Stimulated activated CD4-positive, alpha-beta T cell treated with anti-CD3 and anti-CD28 coated beads, Interleukin-2, amount 100 ng/mL, for 4 hours (primary cell): ENCODE results near the gene CAPN2.

Source experiments
- DNase-seq: peaks from one replicate; pipeline ENCODE4 v3.0.0-alpha.2; 2020; ENCODE audit warnings: low read depth

The CAPN2 gene

GRCh38 chr1:223712194-223712849 lies at the start of gene CAPN2:
Gene CAPN2, plus strand, starts transcription at chr1:223712539. Its CDS starts 102 bp downstream, at chr1:223712641.
- DNase-seq, result no peak

- DNase-seq, result no peak
Observed at GRCh38 chr1:223662943-223663342, 49.4 kb upstream of the CAPN2 start.

DNA sequence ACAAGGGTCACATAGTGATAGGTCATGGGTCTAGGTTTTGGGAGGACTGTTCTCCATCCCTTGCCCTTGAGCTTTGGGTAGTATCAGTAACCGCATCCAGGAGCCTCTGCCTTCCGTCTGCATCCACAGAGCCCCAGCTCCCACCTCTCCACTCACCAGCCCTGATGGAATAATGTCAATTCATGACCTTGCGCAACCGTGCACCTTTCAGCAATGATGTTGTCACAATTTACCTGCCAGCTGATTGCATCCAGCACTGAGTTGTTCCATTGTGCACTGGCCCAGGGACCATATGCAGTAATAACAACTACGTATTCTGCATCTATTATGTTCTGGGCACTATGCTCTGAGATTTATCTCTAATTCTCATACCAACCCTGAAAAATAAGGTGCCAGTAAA lies 48.2 kb upstream of the CAPN2 start:
- DNase-seq, result no peak

- no peak for DNase-seq
Observed at GRCh38 chr1:223665592-223666312, 46.6 kb upstream of the CAPN2 start, which contains the start of gene CAPN8. Gene CAPN8, minus strand, starts transcription at chr1:223665701. Its CDS starts 55 bp downstream, at chr1:223665646.

- no peak for DNase-seq
Observed at GRCh38 chr1:223667484-223668182, 44.7 kb upstream of the CAPN2 start.

GRCh38 chr1:223669003-223669795 lies 43.1 kb upstream of the CAPN2 start:
- no peak for DNase-seq

GRCh38 chr1:223670458-223671159 lies 41.7 kb upstream of the CAPN2 start:
- DNase-seq, result no peak

GRCh38 chr1:223674119-223674890 lies 38.0 kb upstream of the CAPN2 start:
- no peak for DNase-seq

DNA sequence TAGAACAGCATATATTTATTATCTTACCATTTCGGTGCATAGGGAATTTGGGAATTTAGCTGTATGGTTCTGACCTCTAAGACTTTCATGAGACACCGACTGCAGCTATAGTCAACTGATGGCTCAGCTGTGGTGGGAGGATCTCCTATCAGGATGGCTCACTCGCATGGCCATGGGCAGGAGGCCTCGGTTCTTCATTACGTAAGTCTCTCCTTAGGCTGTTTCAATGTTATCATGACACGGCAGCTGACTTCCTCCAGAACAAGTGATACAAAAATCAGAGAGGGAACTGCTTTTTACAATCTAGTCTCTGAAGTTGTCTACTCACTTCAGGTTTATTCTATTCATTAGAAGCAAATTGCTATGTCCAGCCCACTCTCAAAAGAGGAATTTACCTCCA lies 33.5 kb upstream of the CAPN2 start:
- DNase-seq, result no peak

DNA sequence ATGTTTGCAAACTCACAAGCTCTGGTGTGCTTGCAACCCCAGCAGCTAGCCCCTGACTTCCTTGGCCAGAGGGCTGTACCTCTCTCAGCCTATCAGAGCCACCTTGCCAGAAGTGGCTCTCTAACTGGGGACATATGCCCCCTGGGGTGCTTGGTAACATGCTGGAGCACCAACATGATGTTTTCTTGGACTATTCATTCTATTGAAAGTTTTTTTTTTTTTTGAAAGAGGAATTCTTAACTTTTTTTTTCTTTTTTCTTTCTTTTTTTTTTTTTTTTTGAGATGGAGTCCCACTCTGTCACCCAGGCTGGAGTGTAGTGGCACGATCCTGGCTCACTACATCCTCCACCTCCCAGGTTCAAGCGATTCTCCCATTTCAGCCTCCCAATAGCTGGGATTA lies 32.2 kb upstream of the CAPN2 start:
- no peak for DNase-seq

DNA sequence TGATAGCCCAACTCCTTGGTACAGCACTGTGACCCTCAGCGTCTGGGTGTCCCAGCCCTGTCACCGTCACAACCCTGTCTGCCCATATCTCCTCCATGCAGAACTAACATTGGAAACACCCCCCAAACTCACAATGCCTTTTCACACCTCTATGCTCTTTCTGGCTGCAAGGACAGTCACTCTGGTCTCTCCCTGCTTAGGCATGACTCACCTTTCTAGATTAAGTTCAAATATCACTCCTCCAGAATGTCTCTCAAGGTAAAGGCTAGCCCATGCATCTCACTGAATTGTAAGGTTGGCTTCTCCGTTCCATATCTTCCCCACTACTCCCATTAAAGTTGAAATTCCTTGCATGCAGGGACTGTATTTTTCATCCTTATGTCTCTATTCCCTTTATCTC lies 29.8 kb upstream of the CAPN2 start:
- no peak for DNase-seq

DNA sequence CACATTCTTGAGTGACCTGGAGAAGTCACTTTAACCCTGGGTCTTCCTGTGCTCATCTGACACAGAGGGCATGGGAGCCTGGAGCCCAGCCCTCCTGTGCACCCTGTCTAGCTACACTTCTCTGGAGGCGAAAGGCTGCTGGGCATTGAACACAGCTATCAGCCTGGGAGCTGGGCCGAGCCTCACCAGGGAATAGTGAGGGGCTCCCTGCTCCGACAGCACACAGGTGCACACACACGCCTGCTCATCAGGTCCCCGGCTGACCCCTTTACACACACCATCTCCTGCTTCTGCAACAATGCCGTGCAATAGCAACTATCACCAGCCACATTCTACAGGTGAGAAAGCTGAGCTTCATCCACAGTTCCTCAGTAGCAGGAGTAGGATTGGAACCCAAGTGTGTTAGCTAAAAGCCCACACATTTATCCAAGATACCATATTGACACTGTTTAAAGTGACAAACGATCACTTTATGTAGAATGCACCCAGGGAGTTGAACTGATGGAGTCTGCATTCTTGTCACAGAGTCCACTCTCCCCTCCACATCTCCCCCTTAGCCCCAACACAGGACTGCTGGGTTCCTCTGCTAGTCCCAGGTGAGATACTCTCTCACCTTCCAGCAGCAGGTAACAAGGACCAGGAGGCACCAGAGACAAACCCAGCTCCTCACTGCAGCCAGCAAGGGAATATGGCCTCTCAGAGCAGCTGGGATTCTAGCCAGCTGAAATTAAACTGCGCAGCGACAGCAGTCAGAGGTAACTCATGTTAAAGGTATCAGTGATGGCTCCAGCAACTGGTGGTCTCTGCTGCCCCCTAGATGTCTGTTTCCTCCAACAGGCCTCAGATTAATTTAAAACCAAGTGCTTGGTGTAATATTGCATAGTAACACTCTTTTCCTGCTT lies 28.5 kb upstream of the CAPN2 start:
- peak; percentile 34 for DNase-seq

GRCh38 chr1:223684488-223684792 lies 27.9 kb upstream of the CAPN2 start:
- DNase-seq, result no peak

- no peak for DNase-seq
Observed at GRCh38 chr1:223691121-223691520, 21.2 kb upstream of the CAPN2 start.

DNA sequence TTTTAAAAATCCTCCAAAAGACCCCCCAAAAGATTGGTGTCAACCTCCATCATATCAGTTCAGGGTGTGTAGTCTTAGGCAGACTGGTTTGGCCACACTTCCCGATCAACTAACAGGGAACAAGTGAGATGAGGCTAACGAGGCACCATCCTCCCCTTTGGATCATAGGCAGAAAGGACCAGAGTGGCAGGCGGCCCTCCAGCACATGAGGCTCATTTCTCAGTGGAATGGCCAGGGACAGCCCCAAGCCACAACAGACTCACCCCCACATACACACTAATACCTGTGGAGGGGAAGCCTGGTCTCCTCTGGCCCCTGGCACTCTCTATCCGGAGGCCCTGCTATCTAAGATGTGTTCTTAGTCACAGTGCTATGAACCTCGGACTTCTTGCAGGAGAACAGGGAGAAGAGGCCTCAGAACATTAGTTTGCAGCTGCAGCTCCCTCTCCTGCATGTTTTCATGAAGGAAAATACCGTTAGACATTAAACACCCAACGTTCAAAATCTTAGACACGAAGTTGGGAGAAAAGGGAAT lies 17.3 kb upstream of the CAPN2 start:
- no peak for DNase-seq

GRCh38 chr1:223695941-223696340 lies 16.4 kb upstream of the CAPN2 start:
- no peak for DNase-seq

DNA sequence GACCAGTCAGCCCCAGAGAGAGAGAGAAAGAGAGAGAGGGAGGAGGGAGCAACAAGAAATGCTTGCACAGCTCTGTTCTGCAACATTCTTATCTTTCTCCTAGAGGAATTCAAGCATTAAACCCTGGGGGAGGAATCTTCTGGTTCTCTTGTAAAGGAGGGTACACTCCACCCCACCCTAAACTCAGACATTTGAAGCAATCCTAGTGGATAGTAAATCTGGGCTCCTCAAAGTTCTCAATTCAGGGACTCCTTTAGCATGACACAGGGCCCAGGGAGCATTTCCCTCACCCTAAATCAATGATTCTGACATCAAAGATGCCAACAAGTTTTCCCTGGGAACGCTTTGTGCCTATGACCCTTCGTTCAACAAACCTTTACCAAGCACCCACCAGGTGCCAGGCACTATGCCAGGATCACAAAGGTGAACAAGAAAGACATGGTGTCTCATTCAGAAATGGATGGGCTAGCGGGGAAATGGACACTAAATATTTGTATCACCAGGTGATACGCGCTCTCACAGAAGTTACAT lies 11.9 kb upstream of the CAPN2 start:
- DNase-seq, result no peak

- no peak for DNase-seq
Observed at GRCh38 chr1:223700942-223701637, 11.2 kb upstream of the CAPN2 start.
